ENCODE results near the gene OSBP2. TPM values are rescaled to one million over a fixed set of nuclear protein-coding genes. Genes with fewer than 3 reads are reported as not detected.

Gene OSBP2, protein sequence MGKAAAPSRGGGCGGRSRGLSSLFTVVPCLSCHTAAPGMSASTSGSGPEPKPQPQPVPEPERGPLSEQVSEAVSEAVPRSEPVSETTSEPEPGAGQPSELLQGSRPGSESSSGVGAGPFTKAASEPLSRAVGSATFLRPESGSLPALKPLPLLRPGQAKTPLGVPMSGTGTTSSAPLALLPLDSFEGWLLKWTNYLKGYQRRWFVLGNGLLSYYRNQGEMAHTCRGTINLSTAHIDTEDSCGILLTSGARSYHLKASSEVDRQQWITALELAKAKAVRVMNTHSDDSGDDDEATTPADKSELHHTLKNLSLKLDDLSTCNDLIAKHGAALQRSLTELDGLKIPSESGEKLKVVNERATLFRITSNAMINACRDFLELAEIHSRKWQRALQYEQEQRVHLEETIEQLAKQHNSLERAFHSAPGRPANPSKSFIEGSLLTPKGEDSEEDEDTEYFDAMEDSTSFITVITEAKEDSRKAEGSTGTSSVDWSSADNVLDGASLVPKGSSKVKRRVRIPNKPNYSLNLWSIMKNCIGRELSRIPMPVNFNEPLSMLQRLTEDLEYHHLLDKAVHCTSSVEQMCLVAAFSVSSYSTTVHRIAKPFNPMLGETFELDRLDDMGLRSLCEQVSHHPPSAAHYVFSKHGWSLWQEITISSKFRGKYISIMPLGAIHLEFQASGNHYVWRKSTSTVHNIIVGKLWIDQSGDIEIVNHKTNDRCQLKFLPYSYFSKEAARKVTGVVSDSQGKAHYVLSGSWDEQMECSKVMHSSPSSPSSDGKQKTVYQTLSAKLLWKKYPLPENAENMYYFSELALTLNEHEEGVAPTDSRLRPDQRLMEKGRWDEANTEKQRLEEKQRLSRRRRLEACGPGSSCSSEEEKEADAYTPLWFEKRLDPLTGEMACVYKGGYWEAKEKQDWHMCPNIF
- 7.9 to 13.0 TPM (median 10.7 TPM) in 5 replicates for total RNA-seq (2022; extraction: Qiagen RNA extraction; ENCODE audit: low read depth)

GRCh38 chr22:30694640-30695350, at the start of gene OSBP2:
Gene OSBP2 (plus strand): TSS chr22:30694874. CDS start chr22:30694910, 36 bp downstream.

DNA sequence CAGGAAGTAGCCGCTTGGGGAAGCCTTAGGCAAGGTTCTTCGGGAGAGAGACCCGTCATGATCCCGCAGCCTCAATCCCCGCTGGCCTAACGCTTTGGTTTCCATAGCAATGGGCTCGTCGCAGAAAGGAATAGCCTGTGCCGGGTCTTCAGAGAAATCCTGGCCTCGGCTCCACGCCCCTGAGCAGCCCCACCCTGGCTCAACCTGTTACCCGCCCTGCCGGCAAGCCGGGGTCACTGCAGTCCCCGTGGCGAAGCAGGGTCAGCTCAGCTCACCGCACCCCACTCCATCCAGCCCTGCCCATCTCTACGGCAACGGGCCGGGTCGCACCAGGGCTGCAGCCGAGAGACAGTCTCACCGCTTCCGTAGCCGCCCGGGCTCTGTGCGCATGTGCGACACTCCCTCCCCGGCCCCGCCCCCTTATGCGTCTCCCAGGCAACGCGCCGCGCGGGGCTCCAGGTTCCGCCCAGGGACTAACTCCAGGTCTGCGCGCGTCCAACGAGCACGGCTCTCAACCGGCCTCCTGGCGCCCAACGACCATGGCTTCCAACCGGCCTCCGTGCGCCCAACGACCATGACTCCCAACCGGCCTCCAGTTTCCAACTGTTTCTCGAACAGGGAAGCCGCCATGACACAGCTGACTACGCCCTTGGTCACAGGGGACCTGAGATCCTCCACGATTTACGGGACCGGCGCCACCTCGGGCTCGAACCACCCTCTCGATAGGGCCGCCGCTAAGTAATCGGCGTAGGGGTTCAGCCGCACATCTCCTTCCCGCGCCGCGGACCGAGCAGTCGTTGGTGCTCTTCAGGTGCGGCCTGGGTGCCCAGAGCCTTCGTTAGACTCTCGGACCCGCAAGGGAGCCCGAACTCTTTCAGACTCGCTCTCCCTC, 26.9 kb upstream of the OSBP2 start, which contains the start of gene DUSP18:
Gene DUSP18 (minus strand): TSS at position 382 of the 892 bp plus-strand sequence. CDS start 3,872 bp downstream, outside the sequence.

Other genes with a start within 250 kb of the OSBP2 start
- not detected in 5 replicates for gene SEC14L3, start 222.9 kb upstream of the OSBP2 start, total RNA-seq (2022; extraction: Qiagen RNA extraction; ENCODE audit: low read depth)
- gene SEC14L4, start 189.2 kb upstream of the OSBP2 start, total RNA-seq (2022; extraction: Qiagen RNA extraction; ENCODE audit: low read depth) = 4.4 to 7.2 TPM (median 6.2 TPM) in 5 replicates
- gene SEC14L6, start 148.1 kb upstream of the OSBP2 start, total RNA-seq (2022; extraction: Qiagen RNA extraction; ENCODE audit: low read depth) = not detected in 5 replicates
- gene GAL3ST1, start 120.2 kb upstream of the OSBP2 start, total RNA-seq (2022; extraction: Qiagen RNA extraction; ENCODE audit: low read depth) = 5.1 to 9.7 TPM (median 8.5 TPM) in 5 replicates
- gene PES1, start 103.0 kb upstream of the OSBP2 start, total RNA-seq (2022; extraction: Qiagen RNA extraction; ENCODE audit: low read depth) = 108 to 136 TPM (median 112 TPM) in 5 replicates
- gene TCN2, start 87.7 kb upstream of the OSBP2 start, total RNA-seq (2022; extraction: Qiagen RNA extraction; ENCODE audit: low read depth) = 3.1 to 6.1 TPM (median 4.7 TPM) in 5 replicates
- 4.9 to 7.8 TPM (median 6.7 TPM) in 5 replicates for gene SLC35E4, start 59.1 kb upstream of the OSBP2 start, total RNA-seq (2022; extraction: Qiagen RNA extraction; ENCODE audit: low read depth)
- gene DUSP18, start 27.0 kb upstream of the OSBP2 start, total RNA-seq (2022; extraction: Qiagen RNA extraction; ENCODE audit: low read depth) = 4.2 to 5.6 TPM (median 4.8 TPM) in 5 replicates

Data from A549 treated with ZK216348 at 1 μM for 4 hours (cell line).